ENCODE measurements around the gene C2CD2.
"Not testable (repeated sequence)": the region's sequence is repeated elsewhere in the genome, so short reads cannot be mapped to it uniquely, and the experiment has no call there.

- TF ChIP-seq CTCF (conservative IDR thresholded peaks at IDR 0.05; ENCODE audit: low read depth, low read length); EZH2 (IDR thresholded peaks at IDR 0.05; ENCODE audit: low read length, unreplicated experiment); EZH2phosphoT487 (IDR thresholded peaks at IDR 0.05; ENCODE audit: borderline replicate concordance, low read length): not testable (repeated sequence)
These were observed 4.2 kb downstream of the C2CD2 start for GRCh38 chr21:41949631-41950030.

Data from PC-3 (cell line).